ENCODE results near the gene DDX24. TPM values are rescaled to one million over a fixed set of nuclear protein-coding genes. Genes with fewer than 3 reads are reported as not detected.

Gene DDX24
- total RNA-seq, 4 donors from 2014 or later = 182 to 252 (median 201) TPM

- no peak overlapping the region for H3K4me3 ChIP-seq
- ATAC-seq = no peak
- H3K9me3 ChIP-seq = no peaks in the 10 kb centered on the region
- TF ChIP-seq CTCF (IDR thresholded peaks at IDR 0.05) (no peak), EP300 (IDR thresholded peaks at IDR 0.05) (no peak), POLR2AphosphoS5 (IDR thresholded peaks at IDR 0.05) (no peak), POLR2A (IDR thresholded peaks at IDR 0.05) (no peak)
- WGBS, 2 donors (ENCODE audit: low coverage in 1 of 2) = 77 to 90% methylated on average over 2 to 4 of the region's 12 CpGs
- H3K4me1 ChIP-seq = peaks cover 0 to 12% (median 0%) of the 10 kb centered on the region in 3 donors
- H3K36me3 ChIP-seq = peaks cover 0 to 43% of the 10 kb centered on the region in 2 donors
- no peaks in the 10 kb centered on the region for H3K27me3 ChIP-seq
- no peak overlapping the region for H3K27ac ChIP-seq
These were observed 38.4 kb downstream of the DDX24 start for GRCh38 chr14:94042433-94043091.

GRCh38 chr14:94041551-94042346 is 39.3 kb downstream of the DDX24 start:
- peak; percentile 45 for ATAC-seq
- peaks cover 0 to 12% (median 0%) of the 10 kb centered on the region in 3 donors for H3K4me1 ChIP-seq
- H3K27ac ChIP-seq = no peak overlapping the region
- TF ChIP-seq POLR2A (IDR thresholded peaks at IDR 0.05) (no peak), POLR2AphosphoS5 (IDR thresholded peaks at IDR 0.05) (peak; percentile 10)
- no peak overlapping the region for H3K4me3 ChIP-seq
- WGBS, 2 donors (ENCODE audit: low coverage in 1 of 2) = 76% methylated on average over 4 of the region's 18 CpGs; no CpG with 5 or more reads in 1 of the 2 donors
- no peaks in the 10 kb centered on the region for H3K27me3 ChIP-seq
- H3K9me3 ChIP-seq = no peaks in the 10 kb centered on the region
- H3K36me3 ChIP-seq = peaks cover 0 to 35% of the 10 kb centered on the region in 2 donors

GRCh38 chr14:94040796-94041195 is 40.2 kb downstream of the DDX24 start:
- Histone ChIP-seq H3K36me3 (peaks cover 0 to 26% of the 10 kb centered on the region in 2 donors), H3K4me1 (peaks cover 0 to 12% (median 0%) of the 10 kb centered on the region in 3 donors), H3K4me3 (no peak overlapping the region), H3K27me3 (no peaks in the 10 kb centered on the region), H3K27ac (no peak overlapping the region), H3K9me3 (no peaks in the 10 kb centered on the region)
- TF ChIP-seq POLR2A (IDR thresholded peaks at IDR 0.05) (no peak), POLR2AphosphoS5 (IDR thresholded peaks at IDR 0.05) (no peak), EP300 (IDR thresholded peaks at IDR 0.05) (no peak), CTCF (IDR thresholded peaks at IDR 0.05) (no peak)
- ATAC-seq = no peak
- 94 to 96% methylated on average over 10 to 13 of the region's 13 CpGs for WGBS, 2 donors (ENCODE audit: low coverage in 1 of 2)

- Histone ChIP-seq H3K4me1 (peaks cover 0 to 12% (median 0%) of the 10 kb centered on the region in 3 donors), H3K4me3 (no peak overlapping the region), H3K36me3 (peaks cover 0 to 20% of the 10 kb centered on the region in 2 donors), H3K27ac (no peak overlapping the region), H3K9me3 (no peaks in the 10 kb centered on the region), H3K27me3 (no peaks in the 10 kb centered on the region)
- 80 to 91% methylated on average over 1 to 4 of the region's 5 CpGs for WGBS, 2 donors (ENCODE audit: low coverage in 1 of 2)
- no peak for TF ChIP-seq CTCF (IDR thresholded peaks at IDR 0.05)
- TF ChIP-seq EP300 (IDR thresholded peaks at IDR 0.05) = no peak
- no peak for TF ChIP-seq POLR2AphosphoS5 (IDR thresholded peaks at IDR 0.05)
- no peak for TF ChIP-seq POLR2A (IDR thresholded peaks at IDR 0.05)
- no peak for ATAC-seq
These were observed 40.8 kb downstream of the DDX24 start for GRCh38 chr14:94040247-94040646.

GRCh38 chr14:94038921-94039629 is 41.9 kb downstream of the DDX24 start:
- 100% methylated on average over 1 to 2 of the region's 11 CpGs for WGBS, 2 donors (ENCODE audit: low coverage in 1 of 2)
- ATAC-seq = no peak

More at GRCh38 chr14:94038921-94039629, 41.9 kb downstream of the DDX24 start:
- Histone ChIP-seq H3K27me3 (no peaks in the 10 kb centered on the region), H3K9me3 (no peaks in the 10 kb centered on the region), H3K4me3 (no peak overlapping the region), H3K36me3 (peaks cover 0 to 8% of the 10 kb centered on the region in 2 donors), H3K4me1 (peaks cover 0 to 12% (median 0%) of the 10 kb centered on the region in 3 donors), H3K27ac (no peak overlapping the region)
- no peak for TF ChIP-seq POLR2AphosphoS5 (IDR thresholded peaks at IDR 0.05)
- no peak for TF ChIP-seq POLR2A (IDR thresholded peaks at IDR 0.05)
- TF ChIP-seq CTCF (IDR thresholded peaks at IDR 0.05) = no peak
- TF ChIP-seq EP300 (IDR thresholded peaks at IDR 0.05) = no peak

Measured in gastroesophageal sphincter (tissue), 4 donors.